Measurements from ENCODE around the gene KCND3. TPM values are rescaled to one million over a fixed set of nuclear protein-coding genes. Genes with fewer than 3 reads are reported as not detected.

The KCND3 gene
- total RNA-seq, 4 donors from 2014 or later: 1.4 to 3.5 (median 3.0) TPM

GRCh38 chr1:111956155-111956771 is 33.2 kb downstream of the KCND3 start:
- in situ Hi-C loops (cut with MboI; ENCODE audit: low pct_ligation_motif_present in 1 of 4, low pct_unique_long_range_greater_than_20kb in 1 of 4, low sequenced_read_pairs in 3 of 4) (no loop called here), intact Hi-C loops (cut with DNase I; ENCODE audit: low total_unique reads) (no loop called here)
- no peak for TF ChIP-seq POLR2A (IDR thresholded peaks at IDR 0.05)
- TF ChIP-seq CTCF (IDR thresholded peaks at IDR 0.05): no peak
- TF ChIP-seq POLR2AphosphoS5 (IDR thresholded peaks at IDR 0.05): no peak
- TF ChIP-seq EP300 (IDR thresholded peaks at IDR 0.05; ENCODE audit: low read depth): no peak
- Histone ChIP-seq H3K9me3 (no peaks in the 10 kb centered on the region), H3K27me3 (no peaks in the 10 kb centered on the region), H3K36me3 (no peaks in the 10 kb centered on the region), H3K4me1 (peaks cover 0 to 4% (median 0%) of the 10 kb centered on the region in 4 donors), H3K27ac (no peak overlapping the region), H3K4me3 (no peak overlapping the region)
- DNase-seq: no peak
- 82 to 100% methylated on average over 1 to 13 of the region's 13 CpGs for WGBS, 2 donors (ENCODE audit: low coverage in 1 of 2)

- intact Hi-C loops (cut with DNase I; ENCODE audit: low total_unique reads) (no loop called here), in situ Hi-C loops (cut with MboI; ENCODE audit: low pct_ligation_motif_present in 1 of 4, low pct_unique_long_range_greater_than_20kb in 1 of 4, low sequenced_read_pairs in 3 of 4) (no loop called here)
- 55 to 64% methylated on average over 6 of the region's 6 CpGs for WGBS, 2 donors (ENCODE audit: low coverage in 1 of 2)
These were observed 33.7 kb downstream of the KCND3 start for GRCh38 chr1:111955755-111956154.

GRCh38 chr1:111953797-111954196 is 35.7 kb downstream of the KCND3 start:
- Histone ChIP-seq H3K27ac (no peak overlapping the region), H3K4me1 (peaks cover 0 to under 1% (median 0%) of the 10 kb centered on the region in 4 donors), H3K9me3 (no peaks in the 10 kb centered on the region), H3K36me3 (no peaks in the 10 kb centered on the region), H3K4me3 (no peak overlapping the region), H3K27me3 (no peaks in the 10 kb centered on the region)
- TF ChIP-seq POLR2A (IDR thresholded peaks at IDR 0.05) (no peak), POLR2AphosphoS5 (IDR thresholded peaks at IDR 0.05) (no peak), CTCF (IDR thresholded peaks at IDR 0.05) (no peak)
- DNase-seq: no peak
- WGBS, 2 donors (ENCODE audit: low coverage in 1 of 2): 60 to 77% methylated on average over 1 to 5 of the region's 5 CpGs
- intact Hi-C loops (cut with DNase I; ENCODE audit: low total_unique reads): no loop called here
- in situ Hi-C loops (cut with MboI; ENCODE audit: low pct_ligation_motif_present in 1 of 4, low pct_unique_long_range_greater_than_20kb in 1 of 4, low sequenced_read_pairs in 3 of 4): no loop called here

More at GRCh38 chr1:111955755-111956154, 33.7 kb downstream of the KCND3 start:
- no peak overlapping the region for H3K4me3 ChIP-seq
- H3K4me1 ChIP-seq: peaks cover 0 to 4% (median 0%) of the 10 kb centered on the region in 4 donors
- TF ChIP-seq POLR2AphosphoS5 (IDR thresholded peaks at IDR 0.05): no peak
- no peak for TF ChIP-seq CTCF (IDR thresholded peaks at IDR 0.05)
- no peak for TF ChIP-seq EP300 (IDR thresholded peaks at IDR 0.05; ENCODE audit: low read depth)
- TF ChIP-seq POLR2A (IDR thresholded peaks at IDR 0.05): no peak
- no peaks in the 10 kb centered on the region for H3K27me3 ChIP-seq
- no peak for DNase-seq
- no peaks in the 10 kb centered on the region for H3K36me3 ChIP-seq
- no peaks in the 10 kb centered on the region for H3K9me3 ChIP-seq
- H3K27ac ChIP-seq: no peak overlapping the region

GRCh38 chr1:111952125-111952657 is 37.3 kb downstream of the KCND3 start:
- H3K27ac ChIP-seq: no peak overlapping the region
- no peak for DNase-seq
- in situ Hi-C loops (cut with MboI; ENCODE audit: low pct_ligation_motif_present in 1 of 4, low pct_unique_long_range_greater_than_20kb in 1 of 4, low sequenced_read_pairs in 3 of 4) (no loop called here), intact Hi-C loops (cut with DNase I; ENCODE audit: low total_unique reads) (no loop called here)
- TF ChIP-seq POLR2AphosphoS5 (IDR thresholded peaks at IDR 0.05): no peak
- no peak for TF ChIP-seq CTCF (IDR thresholded peaks at IDR 0.05)
- no peak for TF ChIP-seq POLR2A (IDR thresholded peaks at IDR 0.05)
- TF ChIP-seq EP300 (IDR thresholded peaks at IDR 0.05; ENCODE audit: low read depth): no peak
- H3K9me3 ChIP-seq: no peaks in the 10 kb centered on the region
- peaks cover 0 to 10% (median 4%) of the 10 kb centered on the region in 4 donors for H3K4me1 ChIP-seq
- no peaks in the 10 kb centered on the region for H3K36me3 ChIP-seq
- H3K4me3 ChIP-seq: no peak overlapping the region
- H3K27me3 ChIP-seq: no peaks in the 10 kb centered on the region
- 63 to 100% methylated on average over 1 to 4 of the region's 4 CpGs for WGBS, 2 donors (ENCODE audit: low coverage in 1 of 2)
